WTC11 (cell line): ENCODE data around the gene KIF5A. TPM values are rescaled to one million over a fixed set of nuclear protein-coding genes. Genes with fewer than 3 reads are reported as not detected.

Source experiments
- ATAC-seq: fragments of 200-7000 bp; cut with Tn5 transposase; 2 replicates; pipeline ENCODE4 v1.10.0; 2021; ENCODE audit warnings: mild to moderate bottlenecking, moderate library complexity
- CTCF ChIA-PET: fragments of 300-600 bp; sonication (Branson Sonifier 250); formaldehyde crosslinking; loops from one replicate; lab custom pipeline; 2021; ENCODE audit warnings: antibody characterized with exemption; lab: Charles Lee
- POLR2A ChIA-PET: fragments of 350-600 bp; sonication (Branson Sonifier 250); formaldehyde crosslinking; loops from one replicate; lab custom pipeline; 2021; ENCODE audit warnings: antibody characterized with exemption; lab: Charles Lee
- DNase-seq: peaks from one replicate; pipeline ENCODE4 v3.0.0; 2021; ENCODE audit warnings: low spot score
- H3K27ac Mint-ChIP-seq: 2 replicates; pipeline ENCODE4 v1.8.0; 2021; ENCODE audit warnings: mixed read lengths
- H3K27me3 Mint-ChIP-seq: 2 replicates; pipeline ENCODE4 v1.8.0; 2021; ENCODE audit warnings: low read depth, mild to moderate bottlenecking, moderate library complexity, mixed read lengths
- H3K36me3 Mint-ChIP-seq: 2 replicates; pipeline ENCODE4 v1.8.0; 2021; ENCODE audit warnings: mixed read lengths
- H3K4me1 Mint-ChIP-seq: 2 replicates; pipeline ENCODE4 v1.8.0; 2022; ENCODE audit warnings: mixed read lengths
- H3K4me3 Mint-ChIP-seq: 2 replicates; pipeline ENCODE4 v1.8.0; 2021; ENCODE audit warnings: mild to moderate bottlenecking, moderate library complexity, mixed read lengths
- H3K9me3 Mint-ChIP-seq: 2 replicates; pipeline ENCODE4 v1.8.0; 2021; ENCODE audit warnings: mixed read lengths
- ATF6 ChIP-seq: sonication (generic); formaldehyde crosslinking; IDR thresholded peaks from 2 replicates; pipeline ENCODE4 v1.8.1; 2023; ENCODE audit warnings: mild to moderate bottlenecking, missing genetic modification reagents
- CREM ChIP-seq: sonication (generic); formaldehyde crosslinking; IDR thresholded peaks from 2 replicates; pipeline ENCODE4 v1.8.1; 2022; ENCODE audit warnings: mild to moderate bottlenecking, missing genetic modification reagents, moderate library complexity
- ELF4 ChIP-seq: sonication (generic); formaldehyde crosslinking; IDR thresholded peaks from 2 replicates; pipeline ENCODE4 v1.8.1; 2022; ENCODE audit warnings: low read depth, mild to moderate bottlenecking, moderate library complexity, missing genetic modification reagents
- FOXJ3 ChIP-seq: sonication (generic); formaldehyde crosslinking; IDR thresholded peaks from 2 replicates; pipeline ENCODE4 v1.9.0; 2021; ENCODE audit warnings: missing genetic modification reagents, mild to moderate bottlenecking, borderline replicate concordance
- FOXK1 ChIP-seq: sonication (generic); formaldehyde crosslinking; IDR thresholded peaks from 2 replicates; pipeline ENCODE4 v1.8.0; 2022; ENCODE audit warnings: mild to moderate bottlenecking, moderate library complexity, missing genetic modification reagents
- FOXP1 ChIP-seq: sonication (generic); formaldehyde crosslinking; IDR thresholded peaks from 2 replicates; pipeline ENCODE4 v1.8.0; 2022; ENCODE audit warnings: missing genetic modification reagents, mild to moderate bottlenecking, moderate library complexity, borderline replicate concordance
- HMGA2 ChIP-seq: fragments of 250-450 bp; sonication (Bioruptor Pico); IDR thresholded peaks from 2 replicates; pipeline ENCODE4 v1.4.0; 2021; ENCODE audit warnings: mild to moderate bottlenecking, moderate library complexity
- IRF2 ChIP-seq: sonication (generic); formaldehyde crosslinking; IDR thresholded peaks from 2 replicates; pipeline ENCODE4 v1.8.0; 2022; ENCODE audit warnings: low read depth, missing genetic modification reagents, borderline replicate concordance
- JAZF1 ChIP-seq: fragments of 250-450 bp; sonication (Bioruptor Pico); IDR thresholded peaks from 2 replicates; pipeline ENCODE4 v1.9.0; 2021; ENCODE audit warnings: moderate library complexity, mild to moderate bottlenecking, inconsistent platforms
- KAT7 ChIP-seq: sonication (generic); formaldehyde crosslinking; IDR thresholded peaks from 2 replicates; pipeline ENCODE4 v1.8.1; 2023; ENCODE audit warnings: missing genetic modification reagents, mild to moderate bottlenecking, borderline replicate concordance
- NR1H2 ChIP-seq: sonication (generic); formaldehyde crosslinking; IDR thresholded peaks from 2 replicates; pipeline ENCODE4 v1.9.0; 2021; ENCODE audit warnings: mild to moderate bottlenecking, moderate library complexity, missing genetic modification reagents
- NR2C2 ChIP-seq: sonication (generic); formaldehyde crosslinking; IDR thresholded peaks from 2 replicates; pipeline ENCODE4 v1.8.0; 2022; ENCODE audit warnings: mild to moderate bottlenecking, missing genetic modification reagents
- NR3C1 ChIP-seq: sonication (generic); formaldehyde crosslinking; conservative IDR thresholded peaks from 2 replicates; pipeline ENCODE4 v1.8.1; 2023; ENCODE audit warnings: low read depth, mild to moderate bottlenecking, missing genetic modification reagents
- PRDM15 ChIP-seq: sonication (generic); formaldehyde crosslinking; IDR thresholded peaks from 2 replicates; pipeline ENCODE4 v1.8.0; 2022; ENCODE audit warnings: missing genetic modification reagents
- RORB ChIP-seq: fragments of 250-450 bp; sonication (Bioruptor Pico); IDR thresholded peaks from 2 replicates; pipeline ENCODE4 v1.9.0; 2021; ENCODE audit warnings: mild to moderate bottlenecking
- SMAD4 ChIP-seq: sonication (generic); formaldehyde crosslinking; IDR thresholded peaks from 2 replicates; pipeline ENCODE4 v1.8.0; 2022; ENCODE audit warnings: mild to moderate bottlenecking, missing genetic modification reagents
- TCF7 ChIP-seq: sonication (generic); formaldehyde crosslinking; IDR thresholded peaks from 2 replicates; pipeline ENCODE4 v1.8.0; 2022; ENCODE audit warnings: mild to moderate bottlenecking, low read depth, missing genetic modification reagents, moderate library complexity
- TEAD4 ChIP-seq: sonication (generic); formaldehyde crosslinking; IDR thresholded peaks from 2 replicates; pipeline ENCODE4 v1.8.0; 2022; ENCODE audit warnings: mild to moderate bottlenecking, missing genetic modification reagents
- TP53 ChIP-seq: sonication (generic); formaldehyde crosslinking; IDR thresholded peaks from 2 replicates; pipeline ENCODE4 v1.8.1; 2023; ENCODE audit warnings: mild to moderate bottlenecking, missing genetic modification reagents
- ZBTB21 ChIP-seq: sonication (generic); formaldehyde crosslinking; IDR thresholded peaks from 2 replicates; pipeline ENCODE4 v1.8.1; 2023; ENCODE audit warnings: mild to moderate bottlenecking, missing genetic modification reagents, borderline replicate concordance
- ZNF423 ChIP-seq: fragments of 250-450 bp; sonication (Bioruptor Pico); IDR thresholded peaks from 2 replicates; pipeline ENCODE4 v2.1.2; 2022; ENCODE audit warnings: mild to moderate bottlenecking, moderate library complexity
- total RNA-seq: library from RNA; stranded (reverse); gene quantifications from 3 replicates; pipeline ENCODE4 v1.2.3, GENCODE V29; 2021
- TF ChIP-seq, protein P1 (sequence below): sonication (generic); formaldehyde crosslinking; IDR thresholded peaks from 2 replicates; pipeline ENCODE4 v1.8.0; 2023; ENCODE audit warnings: missing genetic modification reagents, mild to moderate bottlenecking, borderline replicate concordance
- TF ChIP-seq, protein P2 (sequence below): sonication (generic); formaldehyde crosslinking; IDR thresholded peaks from 2 replicates; pipeline ENCODE4 v1.8.0; 2022; ENCODE audit warnings: mild to moderate bottlenecking, missing genetic modification reagents

Gene KIF5A
- total RNA-seq, 1 experiment from 2014 or later, result 16.1 TPM

DNA sequence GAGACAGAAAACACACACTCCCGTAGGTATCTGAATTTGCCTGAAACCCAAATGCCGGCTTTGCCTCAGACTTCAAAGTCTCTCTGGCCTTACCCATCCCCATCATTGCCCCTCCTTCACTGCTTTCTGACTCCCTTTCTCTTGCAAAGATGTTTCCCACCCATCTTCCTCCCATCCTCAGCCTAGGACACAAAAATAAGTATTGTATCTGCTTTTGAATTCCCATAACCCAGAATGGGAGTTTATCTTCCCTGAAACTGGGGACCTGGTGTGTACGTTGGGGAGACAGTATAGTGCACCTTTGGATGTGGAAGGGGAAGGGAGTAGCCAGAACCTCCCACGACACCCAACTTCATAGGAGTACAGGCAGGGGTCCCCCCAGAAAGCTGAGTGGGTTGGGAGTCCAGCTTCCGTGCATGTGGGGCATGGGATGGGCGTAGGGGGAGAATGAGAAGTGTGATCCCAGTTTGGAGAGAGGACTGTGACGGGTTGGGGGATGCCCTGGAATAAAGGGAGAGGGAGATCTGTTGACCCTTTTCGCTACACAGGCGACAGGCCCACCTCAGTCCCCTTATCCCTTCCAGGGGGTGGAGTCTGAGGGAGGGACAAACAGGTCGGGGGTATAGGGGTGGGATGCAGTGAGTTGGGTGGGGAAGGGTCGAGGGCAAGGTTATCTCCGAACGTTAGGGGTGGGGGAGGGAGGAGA, 488 bp upstream of the KIF5A start (continued):
- TF ChIP-seq PRDM15, result no peak
- TF ChIP-seq NR1H2 (CRISPR knock-in tag), result no peak
- TF ChIP-seq FOXP1 (CRISPR knock-in tag), result no peak
- TF ChIP-seq ZBTB21 (CRISPR knock-in tag), result no peak
- TF ChIP-seq, protein P1, sequence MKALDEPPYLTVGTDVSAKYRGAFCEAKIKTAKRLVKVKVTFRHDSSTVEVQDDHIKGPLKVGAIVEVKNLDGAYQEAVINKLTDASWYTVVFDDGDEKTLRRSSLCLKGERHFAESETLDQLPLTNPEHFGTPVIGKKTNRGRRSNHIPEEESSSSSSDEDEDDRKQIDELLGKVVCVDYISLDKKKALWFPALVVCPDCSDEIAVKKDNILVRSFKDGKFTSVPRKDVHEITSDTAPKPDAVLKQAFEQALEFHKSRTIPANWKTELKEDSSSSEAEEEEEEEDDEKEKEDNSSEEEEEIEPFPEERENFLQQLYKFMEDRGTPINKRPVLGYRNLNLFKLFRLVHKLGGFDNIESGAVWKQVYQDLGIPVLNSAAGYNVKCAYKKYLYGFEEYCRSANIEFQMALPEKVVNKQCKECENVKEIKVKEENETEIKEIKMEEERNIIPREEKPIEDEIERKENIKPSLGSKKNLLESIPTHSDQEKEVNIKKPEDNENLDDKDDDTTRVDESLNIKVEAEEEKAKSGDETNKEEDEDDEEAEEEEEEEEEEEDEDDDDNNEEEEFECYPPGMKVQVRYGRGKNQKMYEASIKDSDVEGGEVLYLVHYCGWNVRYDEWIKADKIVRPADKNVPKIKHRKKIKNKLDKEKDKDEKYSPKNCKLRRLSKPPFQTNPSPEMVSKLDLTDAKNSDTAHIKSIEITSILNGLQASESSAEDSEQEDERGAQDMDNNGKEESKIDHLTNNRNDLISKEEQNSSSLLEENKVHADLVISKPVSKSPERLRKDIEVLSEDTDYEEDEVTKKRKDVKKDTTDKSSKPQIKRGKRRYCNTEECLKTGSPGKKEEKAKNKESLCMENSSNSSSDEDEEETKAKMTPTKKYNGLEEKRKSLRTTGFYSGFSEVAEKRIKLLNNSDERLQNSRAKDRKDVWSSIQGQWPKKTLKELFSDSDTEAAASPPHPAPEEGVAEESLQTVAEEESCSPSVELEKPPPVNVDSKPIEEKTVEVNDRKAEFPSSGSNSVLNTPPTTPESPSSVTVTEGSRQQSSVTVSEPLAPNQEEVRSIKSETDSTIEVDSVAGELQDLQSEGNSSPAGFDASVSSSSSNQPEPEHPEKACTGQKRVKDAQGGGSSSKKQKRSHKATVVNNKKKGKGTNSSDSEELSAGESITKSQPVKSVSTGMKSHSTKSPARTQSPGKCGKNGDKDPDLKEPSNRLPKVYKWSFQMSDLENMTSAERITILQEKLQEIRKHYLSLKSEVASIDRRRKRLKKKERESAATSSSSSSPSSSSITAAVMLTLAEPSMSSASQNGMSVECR (CRISPR knock-in tag), result no peak
- no peak for TF ChIP-seq SMAD4 (CRISPR knock-in tag)
- no peak for TF ChIP-seq HMGA2
- TF ChIP-seq NR2C2 (CRISPR knock-in tag), result no peak
- no peak for TF ChIP-seq ATF6 (CRISPR knock-in tag)
- TF ChIP-seq CREM (CRISPR knock-in tag), result no peak
- no peak for TF ChIP-seq ELF4 (CRISPR knock-in tag)
- TF ChIP-seq TP53, result no peak
- TF ChIP-seq RORB (CRISPR knock-in tag), result no peak
- TF ChIP-seq, all 79 proteins: peak for 0

- H3K4me1 Mint-ChIP-seq, result peaks cover 40% of the 10 kb centered on the region
- CTCF ChIA-PET, result interaction anchor here (1.6 kb wide), 1 partner anchor 92 kb away, joined by 4 read pairs; no protein-coding TSS in a partner anchor
- H3K36me3 Mint-ChIP-seq, result no peaks in the 10 kb centered on the region
- H3K4me3 Mint-ChIP-seq, result peak overlapping the region; percentile 79
- POLR2A ChIA-PET, result no interaction called here
- DNase-seq (no peak), ATAC-seq (no peak)
- H3K27me3 Mint-ChIP-seq, result peaks cover 24% of the 10 kb centered on the region
- H3K9me3 Mint-ChIP-seq, result no peaks in the 10 kb centered on the region
- no peak overlapping the region; the same call in 1 of the 2 replicates for H3K27ac Mint-ChIP-seq
- TF ChIP-seq, protein P2, sequence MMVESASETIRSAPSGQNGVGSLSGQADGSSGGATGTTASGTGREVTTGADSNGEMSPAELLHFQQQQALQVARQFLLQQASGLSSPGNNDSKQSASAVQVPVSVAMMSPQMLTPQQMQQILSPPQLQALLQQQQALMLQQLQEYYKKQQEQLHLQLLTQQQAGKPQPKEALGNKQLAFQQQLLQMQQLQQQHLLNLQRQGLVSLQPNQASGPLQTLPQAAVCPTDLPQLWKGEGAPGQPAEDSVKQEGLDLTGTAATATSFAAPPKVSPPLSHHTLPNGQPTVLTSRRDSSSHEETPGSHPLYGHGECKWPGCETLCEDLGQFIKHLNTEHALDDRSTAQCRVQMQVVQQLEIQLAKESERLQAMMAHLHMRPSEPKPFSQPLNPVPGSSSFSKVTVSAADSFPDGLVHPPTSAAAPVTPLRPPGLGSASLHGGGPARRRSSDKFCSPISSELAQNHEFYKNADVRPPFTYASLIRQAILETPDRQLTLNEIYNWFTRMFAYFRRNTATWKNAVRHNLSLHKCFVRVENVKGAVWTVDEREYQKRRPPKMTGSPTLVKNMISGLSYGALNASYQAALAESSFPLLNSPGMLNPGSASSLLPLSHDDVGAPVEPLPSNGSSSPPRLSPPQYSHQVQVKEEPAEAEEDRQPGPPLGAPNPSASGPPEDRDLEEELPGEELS, result no peak
- TF ChIP-seq ZNF423 (no peak), TEAD4 (CRISPR knock-in tag) (no peak), IRF2 (no peak), TCF7 (CRISPR knock-in tag) (no peak), NR3C1 (CRISPR knock-in tag) (no peak), FOXJ3 (CRISPR knock-in tag) (no peak), JAZF1 (CRISPR knock-in tag) (no peak), FOXK1 (no peak), KAT7 (CRISPR knock-in tag) (no peak)
Observed at GRCh38 chr12:57550641-57551549, 1.1 kb downstream of the KIF5A start.
